Keratinocyte (primary cell): ENCODE measurements around the gene TMPRSS2. TPM values are rescaled to one million over a fixed set of nuclear protein-coding genes. Genes with fewer than 3 reads are reported as not detected.

Experiments used
- DNase-seq: peaks from one replicate; pipeline ENCODE4 v3.0.0-alpha.2; 2011; ENCODE audit warnings: low read depth, missing footprints, low spot score
- FAIRE-seq: peaks from 2 replicates; lab custom pipeline; 2011; peaks lifted over from hg19 to GRCh38; lab: Jason Lieb, UNC
- H2AFZ ChIP-seq: 2 replicates; pipeline ENCODE4 v1.6.0; 2012; ENCODE audit warnings: low read length, control low read depth, inconsistent platforms; ENCODE audit not compliant: control insufficient read depth
- H3K27ac ChIP-seq: 2 replicates; pipeline ENCODE4 v1.5.1; 2011; ENCODE audit warnings: low read length; ENCODE audit not compliant: control insufficient read depth, insufficient read depth
- H3K27me3 ChIP-seq: 3 replicates; pipeline ENCODE4 v1.6.0; 2011; ENCODE audit warnings: low read length; ENCODE audit not compliant: control insufficient read depth, insufficient read depth; ENCODE audit errors: extremely low read depth
- H3K36me3 ChIP-seq, 2 experiments: 2 replicates in 1 of 2; 3 replicates in 1 of 2; pipeline ENCODE4 v1.5.1; 2011; ENCODE audit warnings: low read length in 2 of 2, mild to moderate bottlenecking in 1 of 2; ENCODE audit not compliant: control insufficient read depth in 2 of 2, insufficient read depth in 2 of 2; ENCODE audit errors: extremely low read depth in 1 of 2
- H3K4me1 ChIP-seq: 3 replicates; pipeline ENCODE4 v1.5.1; 2011; ENCODE audit warnings: low read length; ENCODE audit not compliant: control insufficient read depth, insufficient read depth; ENCODE audit errors: extremely low read depth
- H3K4me2 ChIP-seq: 3 replicates; pipeline ENCODE4 v1.6.0; 2011; ENCODE audit warnings: low read depth, low read length; ENCODE audit not compliant: control insufficient read depth, insufficient read depth; ENCODE audit errors: extremely low read depth
- H3K4me3 ChIP-seq, 3 experiments: fragments of 200-600 bp in 1 of 3; sonication (generic) in 1 of 3; 2 replicates in 2 of 3; 3 replicates in 1 of 3; pipeline ENCODE4 v1.5.1; 2011 to 2016; ENCODE audit warnings: low read length in 3 of 3, mild to moderate bottlenecking in 3 of 3, control low read depth in 2 of 3, inconsistent platforms in 1 of 3, low read depth in 1 of 3, mixed read lengths in 1 of 3, mixed run types in 1 of 3, moderate library complexity in 1 of 3; ENCODE audit not compliant: control insufficient read depth in 2 of 3, insufficient read depth in 2 of 3; ENCODE audit errors: extremely low read depth in 1 of 3
- H3K79me2 ChIP-seq: 2 replicates; pipeline ENCODE4 v1.6.0; 2012; ENCODE audit warnings: low read length; ENCODE audit not compliant: control insufficient read depth, insufficient read depth
- H3K9ac ChIP-seq: 3 replicates; pipeline ENCODE4 v1.6.0; 2011; ENCODE audit warnings: low read length; ENCODE audit not compliant: control insufficient read depth, insufficient read depth; ENCODE audit errors: extremely low read depth
- H3K9me1 ChIP-seq: 3 replicates; pipeline ENCODE4 v1.6.0; 2011; ENCODE audit warnings: low read length; ENCODE audit not compliant: control insufficient read depth, insufficient read depth; ENCODE audit errors: extremely low read depth
- H3K9me3 ChIP-seq: 2 replicates; pipeline ENCODE4 v1.5.1; 2012; ENCODE audit warnings: low read depth, low read length; ENCODE audit not compliant: control insufficient read depth
- H4K20me1 ChIP-seq: 3 replicates; pipeline ENCODE4 v1.6.0; 2011; ENCODE audit warnings: low read length; ENCODE audit not compliant: control insufficient read depth, insufficient read depth; ENCODE audit errors: extremely low read depth
- EZH2 ChIP-seq: IDR thresholded peaks from one replicate; pipeline ENCODE4 v1.6.1; 2012; ENCODE audit warnings: inconsistent platforms, mild to moderate bottlenecking, low read length, moderate library complexity
- dilution Hi-C: fragments of 300-500 bp; cut with MboI; formaldehyde crosslinking; loops from one replicate; pipeline ENCODE4 v1.7.0; 2020; ENCODE audit warnings: low sequenced_read_pairs; ENCODE audit not compliant: extremely low pct_ligation_motif_present
- polyA plus RNA-seq, 5 experiments: library from polyadenylated mRNA; depleted of rRNA in 3 of 5; stranded (reverse) in 3 of 5; stranded (forward) in 1 of 5; unstranded in 1 of 5; fragments of >200 nt; gene quantifications; 1 replicate in 1 of 5; 2 replicates in 3 of 5; 3 replicates in 1 of 5; pipeline versions ENCODE4 v1.2.1 to v1.2.3, GENCODE V29; 2011 to 2012; ENCODE audit warnings: missing spikeins in 2 of 5, low read depth in 1 of 5, low replicate concordance in 1 of 5
- TF ChIP-seq, protein P1 (sequence below), 3 experiments: IDR thresholded peaks in 1 of 3; conservative IDR thresholded peaks in 1 of 3; optimal IDR thresholded peaks in 1 of 3; 2 replicates in 2 of 3; 3 replicates in 1 of 3; pipeline versions ENCODE3 to v1.5.1; 2011; ENCODE audit warnings: low read length in 3 of 3, mild to moderate bottlenecking in 3 of 3, moderate library complexity in 2 of 3, control low read depth in 1 of 3, inconsistent platforms in 1 of 3; ENCODE audit not compliant: insufficient read depth in 2 of 3; ENCODE audit errors: extremely low read depth in 1 of 3

Gene TMPRSS2
- polyA plus RNA-seq, 1 donor (not counting 4 experiments of a cell fraction or from before 2014, with no cell fraction given) = not detected

DNA sequence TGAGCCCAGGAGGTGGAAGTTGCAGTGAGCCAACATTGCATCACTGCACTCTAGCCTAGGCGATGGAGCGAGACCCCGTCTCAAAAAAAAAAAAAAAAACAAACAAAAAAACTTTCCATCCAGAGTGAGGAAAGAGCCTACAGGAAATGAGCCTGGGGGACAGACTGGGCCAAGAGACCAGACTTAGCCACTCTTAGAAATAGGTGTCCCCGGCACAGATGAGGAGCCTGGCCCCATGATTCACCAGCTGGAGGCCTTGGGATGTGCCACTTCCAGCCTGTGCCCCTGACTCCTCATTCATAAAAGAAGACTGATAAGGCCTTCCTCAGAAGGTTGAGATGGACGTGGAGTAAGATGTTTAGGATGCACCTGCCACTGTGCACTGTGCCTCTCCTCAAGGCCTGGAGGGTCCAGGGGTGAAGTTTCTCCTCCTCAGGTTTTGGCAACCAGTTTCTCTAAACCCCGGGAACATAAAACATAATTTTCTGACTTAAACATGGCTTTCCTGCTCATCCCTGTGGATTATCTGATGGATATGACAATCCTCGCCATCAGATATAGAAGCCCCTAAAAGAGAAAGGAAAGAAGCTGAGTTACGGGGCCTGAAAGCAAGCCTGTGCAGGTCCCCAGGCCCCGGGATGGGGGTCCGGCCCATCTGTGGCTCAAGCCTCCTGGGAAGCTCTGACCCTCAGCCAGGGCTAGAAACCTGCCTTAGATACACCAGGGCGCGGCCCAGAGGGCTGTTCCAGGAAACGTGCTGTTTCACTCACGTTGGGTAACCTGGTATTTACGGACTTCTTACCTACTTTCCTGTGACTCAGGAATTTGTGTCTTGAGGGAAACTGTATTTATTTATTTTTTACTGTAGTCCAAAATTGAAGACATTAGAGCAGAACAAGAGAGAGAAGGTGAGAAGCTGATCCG is 55.9 kb downstream of the TMPRSS2 start:
- peaks cover 0 to 33% of the 10 kb centered on the region in 2 experiments for H3K36me3 ChIP-seq

GRCh38 chr21:41449613-41450012 is 58.3 kb downstream of the TMPRSS2 start:
- H3K79me2 ChIP-seq = no peaks in the 10 kb centered on the region
- no peak overlapping the region for H3K4me3 ChIP-seq
- H3K9me3 ChIP-seq = no peaks in the 10 kb centered on the region
- peaks cover 7 to 34% of the 10 kb centered on the region in 2 experiments for H3K36me3 ChIP-seq
- H3K9me1 ChIP-seq = no peaks in the 10 kb centered on the region
- H2AFZ ChIP-seq = no peak overlapping the region
- H3K9ac ChIP-seq = no peak overlapping the region
- no peaks in the 10 kb centered on the region for H3K27me3 ChIP-seq
- dilution Hi-C loops = no loop called here
- no peaks in the 10 kb centered on the region for H3K4me1 ChIP-seq
- H4K20me1 ChIP-seq = no peaks in the 10 kb centered on the region
- FAIRE-seq (no peak), DNase-seq (no peak)
- no peak for TF ChIP-seq EZH2
- TF ChIP-seq, protein P1, sequence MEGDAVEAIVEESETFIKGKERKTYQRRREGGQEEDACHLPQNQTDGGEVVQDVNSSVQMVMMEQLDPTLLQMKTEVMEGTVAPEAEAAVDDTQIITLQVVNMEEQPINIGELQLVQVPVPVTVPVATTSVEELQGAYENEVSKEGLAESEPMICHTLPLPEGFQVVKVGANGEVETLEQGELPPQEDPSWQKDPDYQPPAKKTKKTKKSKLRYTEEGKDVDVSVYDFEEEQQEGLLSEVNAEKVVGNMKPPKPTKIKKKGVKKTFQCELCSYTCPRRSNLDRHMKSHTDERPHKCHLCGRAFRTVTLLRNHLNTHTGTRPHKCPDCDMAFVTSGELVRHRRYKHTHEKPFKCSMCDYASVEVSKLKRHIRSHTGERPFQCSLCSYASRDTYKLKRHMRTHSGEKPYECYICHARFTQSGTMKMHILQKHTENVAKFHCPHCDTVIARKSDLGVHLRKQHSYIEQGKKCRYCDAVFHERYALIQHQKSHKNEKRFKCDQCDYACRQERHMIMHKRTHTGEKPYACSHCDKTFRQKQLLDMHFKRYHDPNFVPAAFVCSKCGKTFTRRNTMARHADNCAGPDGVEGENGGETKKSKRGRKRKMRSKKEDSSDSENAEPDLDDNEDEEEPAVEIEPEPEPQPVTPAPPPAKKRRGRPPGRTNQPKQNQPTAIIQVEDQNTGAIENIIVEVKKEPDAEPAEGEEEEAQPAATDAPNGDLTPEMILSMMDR (optimal IDR thresholded peaks at IDR 0.05 in 1 of 3, IDR thresholded peaks at IDR 0.05 in 1 of 3, conservative IDR thresholded peaks at IDR 0.05 in 1 of 3; ENCODE audit: extremely low read depth in 1 of 3, insufficient read depth in 2 of 3, low read length in 3 of 3) = no peak
- H3K4me2 ChIP-seq = no peak overlapping the region
- no peak overlapping the region for H3K27ac ChIP-seq

More for the DNA sequence above, 55.9 kb downstream of the TMPRSS2 start:
- Histone ChIP-seq H3K9me1 (no peaks in the 10 kb centered on the region), H4K20me1 (no peaks in the 10 kb centered on the region), H3K9me3 (no peaks in the 10 kb centered on the region), H3K9ac (no peak overlapping the region), H3K27me3 (no peaks in the 10 kb centered on the region), H3K4me3 (no peak overlapping the region), H3K27ac (no peak overlapping the region), H3K4me2 (no peak overlapping the region), H3K79me2 (no peaks in the 10 kb centered on the region), H2AFZ (no peak overlapping the region), H3K4me1 (no peaks in the 10 kb centered on the region)
- dilution Hi-C loops = no loop called here
- FAIRE-seq (no peak), DNase-seq (no peak)
- TF ChIP-seq, protein P1 (optimal IDR thresholded peaks at IDR 0.05 in 1 of 3, IDR thresholded peaks at IDR 0.05 in 1 of 3, conservative IDR thresholded peaks at IDR 0.05 in 1 of 3; ENCODE audit: extremely low read depth in 1 of 3, insufficient read depth in 2 of 3, low read length in 3 of 3) = no peak
- TF ChIP-seq EZH2 = no peak
